ENCODE measurements around the gene IL2.

- TF ChIP-seq, protein P1, sequence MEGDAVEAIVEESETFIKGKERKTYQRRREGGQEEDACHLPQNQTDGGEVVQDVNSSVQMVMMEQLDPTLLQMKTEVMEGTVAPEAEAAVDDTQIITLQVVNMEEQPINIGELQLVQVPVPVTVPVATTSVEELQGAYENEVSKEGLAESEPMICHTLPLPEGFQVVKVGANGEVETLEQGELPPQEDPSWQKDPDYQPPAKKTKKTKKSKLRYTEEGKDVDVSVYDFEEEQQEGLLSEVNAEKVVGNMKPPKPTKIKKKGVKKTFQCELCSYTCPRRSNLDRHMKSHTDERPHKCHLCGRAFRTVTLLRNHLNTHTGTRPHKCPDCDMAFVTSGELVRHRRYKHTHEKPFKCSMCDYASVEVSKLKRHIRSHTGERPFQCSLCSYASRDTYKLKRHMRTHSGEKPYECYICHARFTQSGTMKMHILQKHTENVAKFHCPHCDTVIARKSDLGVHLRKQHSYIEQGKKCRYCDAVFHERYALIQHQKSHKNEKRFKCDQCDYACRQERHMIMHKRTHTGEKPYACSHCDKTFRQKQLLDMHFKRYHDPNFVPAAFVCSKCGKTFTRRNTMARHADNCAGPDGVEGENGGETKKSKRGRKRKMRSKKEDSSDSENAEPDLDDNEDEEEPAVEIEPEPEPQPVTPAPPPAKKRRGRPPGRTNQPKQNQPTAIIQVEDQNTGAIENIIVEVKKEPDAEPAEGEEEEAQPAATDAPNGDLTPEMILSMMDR (IDR thresholded peaks at IDR 0.05) = no peak
- TF ChIP-seq POLR2A (IDR thresholded peaks at IDR 0.05) = no peak
These were observed 23.5 kb upstream of the IL2 start for GRCh38 chr4:122479935-122480416.

Measured in Peyer's patch (tissue), 4 donors.